ENCODE measurements around the gene CPEB3.

DNA sequence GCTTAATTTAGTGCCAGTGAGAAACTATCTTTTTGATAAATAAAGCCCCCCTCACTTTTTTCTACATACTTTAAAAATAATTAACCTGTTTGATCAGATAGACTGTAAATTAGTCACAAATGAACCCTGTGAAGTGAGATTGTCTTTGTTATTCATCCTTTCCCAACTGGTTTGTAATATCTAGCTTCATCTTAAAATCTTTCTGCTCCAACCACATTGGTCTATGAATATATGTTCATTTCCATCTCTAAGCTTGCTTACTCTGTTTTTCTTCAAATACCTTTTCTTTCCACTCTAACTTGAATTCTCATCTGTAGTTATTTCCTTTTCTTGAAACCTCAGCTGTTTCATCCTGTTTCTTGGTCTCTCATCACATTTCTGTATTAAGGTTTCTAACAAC, 12.2 kb upstream of the CPEB3 start:
- TF ChIP-seq, protein P1, sequence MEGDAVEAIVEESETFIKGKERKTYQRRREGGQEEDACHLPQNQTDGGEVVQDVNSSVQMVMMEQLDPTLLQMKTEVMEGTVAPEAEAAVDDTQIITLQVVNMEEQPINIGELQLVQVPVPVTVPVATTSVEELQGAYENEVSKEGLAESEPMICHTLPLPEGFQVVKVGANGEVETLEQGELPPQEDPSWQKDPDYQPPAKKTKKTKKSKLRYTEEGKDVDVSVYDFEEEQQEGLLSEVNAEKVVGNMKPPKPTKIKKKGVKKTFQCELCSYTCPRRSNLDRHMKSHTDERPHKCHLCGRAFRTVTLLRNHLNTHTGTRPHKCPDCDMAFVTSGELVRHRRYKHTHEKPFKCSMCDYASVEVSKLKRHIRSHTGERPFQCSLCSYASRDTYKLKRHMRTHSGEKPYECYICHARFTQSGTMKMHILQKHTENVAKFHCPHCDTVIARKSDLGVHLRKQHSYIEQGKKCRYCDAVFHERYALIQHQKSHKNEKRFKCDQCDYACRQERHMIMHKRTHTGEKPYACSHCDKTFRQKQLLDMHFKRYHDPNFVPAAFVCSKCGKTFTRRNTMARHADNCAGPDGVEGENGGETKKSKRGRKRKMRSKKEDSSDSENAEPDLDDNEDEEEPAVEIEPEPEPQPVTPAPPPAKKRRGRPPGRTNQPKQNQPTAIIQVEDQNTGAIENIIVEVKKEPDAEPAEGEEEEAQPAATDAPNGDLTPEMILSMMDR (IDR thresholded peaks at IDR 0.05; ENCODE audit: low read length) = no peak
- no peak for TF ChIP-seq EZH2 (IDR thresholded peaks at IDR 0.05; ENCODE audit: borderline replicate concordance, low read length)
